Neural cell (in vitro differentiated cells): ENCODE measurements around the gene TRAPPC6A. TPM values are rescaled to one million over a fixed set of nuclear protein-coding genes. Genes with fewer than 3 reads are reported as not detected.

ENCODE experiments used
- H2AFZ ChIP-seq: fragments of 200-600, 300-800 bp; sonication (generic), shearing (Covaris generic); 2 replicates; pipeline ENCODE4 v1.6.0; 2014; ENCODE audit warnings: low read depth, mild to moderate bottlenecking, antibody characterized with exemption, low read length, moderate library complexity
- H3F3A ChIP-seq: fragments of 200-600 bp; shearing (Covaris generic); 2 replicates; pipeline ENCODE4 v1.6.1; 2016; ENCODE audit warnings: mild to moderate bottlenecking, moderate library complexity, mixed read lengths, antibody characterized with exemption, low read length; ENCODE audit not compliant: insufficient read depth, poor library complexity, severe bottlenecking
- H3K27ac ChIP-seq: fragments of 200-600, 300-800 bp; sonication (generic), shearing (Covaris generic); 2 replicates; pipeline ENCODE4 v1.5.1; 2014; ENCODE audit warnings: mild to moderate bottlenecking, low read length, moderate library complexity
- H3K27me3 ChIP-seq: fragments of 300-800, 200-600 bp; sonication (generic), shearing (Covaris generic); 2 replicates; pipeline ENCODE4 v1.6.0; 2014; ENCODE audit warnings: mild to moderate bottlenecking, low read depth, low read length, moderate library complexity; ENCODE audit not compliant: insufficient read depth
- H3K36me3 ChIP-seq: fragments of 300-800, 200-600 bp; sonication (generic), shearing (Covaris generic); 2 replicates; pipeline ENCODE4 v1.5.1; 2014; ENCODE audit warnings: mild to moderate bottlenecking, antibody characterized with exemption, low read length, moderate library complexity; ENCODE audit not compliant: insufficient read depth
- H3K4me2 ChIP-seq: fragments of 300-800, 200-600 bp; sonication (generic), shearing (Covaris generic); 2 replicates; pipeline ENCODE4 v1.6.0; 2014; ENCODE audit warnings: mild to moderate bottlenecking, low read length
- H3K4me3 ChIP-seq: fragments of 300-800, 200-600 bp; sonication (generic), shearing (Covaris generic); 2 replicates; pipeline ENCODE4 v1.5.1; 2014; ENCODE audit warnings: mild to moderate bottlenecking, low read length, moderate library complexity
- H3K79me2 ChIP-seq: fragments of 200-600 bp; shearing (Covaris generic); replicated peaks from 2 replicates; pipeline ENCODE4 v1.6.0; 2014; ENCODE audit warnings: mild to moderate bottlenecking, low read length, moderate library complexity; ENCODE audit not compliant: insufficient read depth
- H3K9ac ChIP-seq: fragments of 300-800, 200-600 bp; sonication (generic), shearing (Covaris generic); 2 replicates; pipeline ENCODE4 v1.6.1; 2016; ENCODE audit warnings: mild to moderate bottlenecking, low read length, mixed read lengths
- H3K9me2 ChIP-seq: fragments of 200-600 bp; shearing (Covaris generic); 2 replicates; pipeline ENCODE4 v1.6.1; 2016; ENCODE audit warnings: mild to moderate bottlenecking, low read length, mixed read lengths; ENCODE audit not compliant: insufficient read depth
- H3K9me3 ChIP-seq: fragments of 200-600, 300-800 bp; sonication (generic), shearing (Covaris generic); 2 replicates; pipeline ENCODE4 v1.6.1; 2016; ENCODE audit warnings: mild to moderate bottlenecking, mixed run types, low read length, moderate library complexity, mixed read lengths
- H4K20me1 ChIP-seq: fragments of 200-600 bp; shearing (Covaris generic); 2 replicates; pipeline ENCODE4 v1.6.1; 2016; ENCODE audit warnings: mild to moderate bottlenecking, mixed run types; ENCODE audit not compliant: insufficient read depth
- EP300 ChIP-seq: fragments of 450-650 bp; conservative IDR thresholded peaks from 2 replicates; pipeline ENCODE4 v1.6.1; 2014; ENCODE audit warnings: antibody characterized with exemption, mild to moderate bottlenecking, moderate library complexity; ENCODE audit not compliant: poor library complexity, severe bottlenecking
- EZH2 ChIP-seq: fragments of 200-600, 300-800 bp; shearing (Covaris generic), sonication (generic); IDR thresholded peaks from 2 replicates; pipeline ENCODE4 v1.6.1; 2014; ENCODE audit warnings: antibody characterized with exemption, low read length, borderline replicate concordance, mild to moderate bottlenecking; ENCODE audit not compliant: insufficient read depth, poor library complexity, severe bottlenecking
- MXI1 ChIP-seq: fragments of 450-650 bp; conservative IDR thresholded peaks from 2 replicates; pipeline ENCODE4 v1.6.1; 2014; ENCODE audit warnings: antibody characterized with exemption, mild to moderate bottlenecking; ENCODE audit not compliant: poor library complexity, severe bottlenecking
- POLR2AphosphoS5 ChIP-seq: IDR thresholded peaks from 2 replicates; pipeline ENCODE4 v1.6.1; 2012
- RAD21 ChIP-seq: fragments of 450-650 bp; conservative IDR thresholded peaks from 2 replicates; pipeline ENCODE4 v1.6.1; 2014; ENCODE audit warnings: antibody characterized with exemption, mild to moderate bottlenecking, moderate library complexity
- SMC3 ChIP-seq: fragments of 450-650 bp; conservative IDR thresholded peaks from 2 replicates; pipeline ENCODE4 v1.6.1; 2014; ENCODE audit warnings: antibody characterized with exemption, mild to moderate bottlenecking, moderate library complexity; ENCODE audit not compliant: poor library complexity
- TAF1 ChIP-seq: IDR thresholded peaks from 2 replicates; pipeline ENCODE4 v1.6.1; 2012; ENCODE audit warnings: low read depth
- polyA plus RNA-seq: library from polyadenylated mRNA; depleted of rRNA; stranded (reverse); fragments of >200 nt; gene quantifications from 2 replicates; pipeline ENCODE4 v1.2.3, GENCODE V29; 2014
- TF ChIP-seq, protein P1 (sequence below): fragments of 450-650 bp; IDR thresholded peaks from 2 replicates; pipeline ENCODE4 v1.5.1; 2014; ENCODE audit warnings: antibody characterized with exemption, mild to moderate bottlenecking, moderate library complexity; ENCODE audit not compliant: poor library complexity, severe bottlenecking
- TF ChIP-seq, protein P2 (sequence below): IDR thresholded peaks from 2 replicates; pipeline ENCODE4 v1.6.1; 2012; ENCODE audit warnings: borderline replicate concordance

Gene TRAPPC6A
- polyA plus RNA-seq, 1 donor from 2014 or later: 48.5 TPM

DNA sequence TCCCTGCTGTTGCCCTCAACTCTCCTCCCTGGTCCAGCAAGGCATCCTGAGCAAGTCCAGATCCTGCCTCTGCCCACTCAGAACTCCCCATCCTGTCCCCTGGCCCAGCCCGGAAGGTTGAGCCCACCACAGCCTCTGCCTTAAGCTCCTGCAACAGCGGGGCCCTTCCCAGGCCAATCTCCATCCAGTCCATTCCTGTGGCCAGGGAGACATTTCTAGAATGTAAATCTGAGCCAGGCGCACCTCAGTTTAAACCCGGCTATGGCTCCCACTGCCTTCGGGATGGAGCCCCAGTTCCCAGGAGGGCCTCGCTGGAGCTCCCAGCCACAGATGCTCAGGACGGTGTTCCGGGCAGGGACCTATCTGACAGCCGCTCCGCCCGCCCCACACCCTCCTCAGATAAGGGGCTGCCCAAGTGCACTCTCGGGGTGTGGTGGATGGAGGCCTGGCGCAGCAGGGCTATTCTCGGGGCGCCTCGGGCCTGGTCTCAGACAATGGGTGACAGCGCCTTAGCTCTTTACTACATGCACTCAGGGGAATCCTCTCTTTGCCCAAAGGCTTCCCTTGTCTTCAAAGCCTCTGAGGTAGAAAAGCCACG lies 5.3 kb downstream of the TRAPPC6A start:
- no peak overlapping the region for H2AFZ ChIP-seq
- no peaks in the 10 kb centered on the region for H4K20me1 ChIP-seq
- TF ChIP-seq EP300 (no peak), RAD21 (no peak), POLR2AphosphoS5 (no peak), TAF1 (no peak)
- TF ChIP-seq, protein P1, sequence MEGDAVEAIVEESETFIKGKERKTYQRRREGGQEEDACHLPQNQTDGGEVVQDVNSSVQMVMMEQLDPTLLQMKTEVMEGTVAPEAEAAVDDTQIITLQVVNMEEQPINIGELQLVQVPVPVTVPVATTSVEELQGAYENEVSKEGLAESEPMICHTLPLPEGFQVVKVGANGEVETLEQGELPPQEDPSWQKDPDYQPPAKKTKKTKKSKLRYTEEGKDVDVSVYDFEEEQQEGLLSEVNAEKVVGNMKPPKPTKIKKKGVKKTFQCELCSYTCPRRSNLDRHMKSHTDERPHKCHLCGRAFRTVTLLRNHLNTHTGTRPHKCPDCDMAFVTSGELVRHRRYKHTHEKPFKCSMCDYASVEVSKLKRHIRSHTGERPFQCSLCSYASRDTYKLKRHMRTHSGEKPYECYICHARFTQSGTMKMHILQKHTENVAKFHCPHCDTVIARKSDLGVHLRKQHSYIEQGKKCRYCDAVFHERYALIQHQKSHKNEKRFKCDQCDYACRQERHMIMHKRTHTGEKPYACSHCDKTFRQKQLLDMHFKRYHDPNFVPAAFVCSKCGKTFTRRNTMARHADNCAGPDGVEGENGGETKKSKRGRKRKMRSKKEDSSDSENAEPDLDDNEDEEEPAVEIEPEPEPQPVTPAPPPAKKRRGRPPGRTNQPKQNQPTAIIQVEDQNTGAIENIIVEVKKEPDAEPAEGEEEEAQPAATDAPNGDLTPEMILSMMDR: no peak
- TF ChIP-seq, protein P2, sequence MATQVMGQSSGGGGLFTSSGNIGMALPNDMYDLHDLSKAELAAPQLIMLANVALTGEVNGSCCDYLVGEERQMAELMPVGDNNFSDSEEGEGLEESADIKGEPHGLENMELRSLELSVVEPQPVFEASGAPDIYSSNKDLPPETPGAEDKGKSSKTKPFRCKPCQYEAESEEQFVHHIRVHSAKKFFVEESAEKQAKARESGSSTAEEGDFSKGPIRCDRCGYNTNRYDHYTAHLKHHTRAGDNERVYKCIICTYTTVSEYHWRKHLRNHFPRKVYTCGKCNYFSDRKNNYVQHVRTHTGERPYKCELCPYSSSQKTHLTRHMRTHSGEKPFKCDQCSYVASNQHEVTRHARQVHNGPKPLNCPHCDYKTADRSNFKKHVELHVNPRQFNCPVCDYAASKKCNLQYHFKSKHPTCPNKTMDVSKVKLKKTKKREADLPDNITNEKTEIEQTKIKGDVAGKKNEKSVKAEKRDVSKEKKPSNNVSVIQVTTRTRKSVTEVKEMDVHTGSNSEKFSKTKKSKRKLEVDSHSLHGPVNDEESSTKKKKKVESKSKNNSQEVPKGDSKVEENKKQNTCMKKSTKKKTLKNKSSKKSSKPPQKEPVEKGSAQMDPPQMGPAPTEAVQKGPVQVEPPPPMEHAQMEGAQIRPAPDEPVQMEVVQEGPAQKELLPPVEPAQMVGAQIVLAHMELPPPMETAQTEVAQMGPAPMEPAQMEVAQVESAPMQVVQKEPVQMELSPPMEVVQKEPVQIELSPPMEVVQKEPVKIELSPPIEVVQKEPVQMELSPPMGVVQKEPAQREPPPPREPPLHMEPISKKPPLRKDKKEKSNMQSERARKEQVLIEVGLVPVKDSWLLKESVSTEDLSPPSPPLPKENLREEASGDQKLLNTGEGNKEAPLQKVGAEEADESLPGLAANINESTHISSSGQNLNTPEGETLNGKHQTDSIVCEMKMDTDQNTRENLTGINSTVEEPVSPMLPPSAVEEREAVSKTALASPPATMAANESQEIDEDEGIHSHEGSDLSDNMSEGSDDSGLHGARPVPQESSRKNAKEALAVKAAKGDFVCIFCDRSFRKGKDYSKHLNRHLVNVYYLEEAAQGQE: no peak
- no peaks in the 10 kb centered on the region for H3F3A ChIP-seq
- H3K4me2 ChIP-seq: no peak overlapping the region
- no peaks in the 10 kb centered on the region for H3K9me3 ChIP-seq
- no peaks in the 10 kb centered on the region for H3K27me3 ChIP-seq
- H3K79me2 ChIP-seq: no peaks in the 10 kb centered on the region
- H3K36me3 ChIP-seq: no peaks in the 10 kb centered on the region
- H3K9ac ChIP-seq: no peak overlapping the region
- H3K4me3 ChIP-seq: no peak overlapping the region
- H3K27ac ChIP-seq: no peak overlapping the region
- H3K9me2 ChIP-seq: no peaks in the 10 kb centered on the region

DNA sequence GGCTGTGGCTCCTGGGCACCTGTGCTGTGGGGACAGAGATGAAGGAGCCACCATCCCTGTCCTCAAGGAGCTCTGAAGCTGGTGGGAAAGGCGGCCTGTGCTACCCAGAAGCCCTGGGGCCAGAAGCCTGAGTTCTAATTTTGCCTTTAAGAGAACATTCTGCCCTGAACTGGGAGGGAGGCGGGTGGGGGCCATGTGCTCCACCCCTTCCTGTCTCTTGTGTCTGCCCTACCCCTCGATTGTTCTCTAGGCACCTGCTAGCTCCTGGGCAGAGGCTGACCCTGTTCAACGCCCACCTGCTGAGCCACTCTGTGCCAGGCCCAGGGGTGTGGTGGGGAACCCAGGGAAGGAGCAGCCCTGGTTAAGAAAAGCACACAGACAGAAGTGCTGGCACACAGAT lies 5.9 kb downstream of the TRAPPC6A start:
- H3K9me2 ChIP-seq: no peaks in the 10 kb centered on the region
- H3K9ac ChIP-seq: no peak overlapping the region
- H3K27me3 ChIP-seq: no peaks in the 10 kb centered on the region
- no peak overlapping the region for H2AFZ ChIP-seq
- no peak overlapping the region for H3K4me3 ChIP-seq
- TF ChIP-seq TAF1 (no peak), SMC3 (no peak), EZH2 (no peak), EP300 (no peak), MXI1 (no peak), RAD21 (no peak), POLR2AphosphoS5 (no peak)
- TF ChIP-seq, protein P2: no peak
- TF ChIP-seq, protein P1: no peak
- no peaks in the 10 kb centered on the region for H4K20me1 ChIP-seq
- no peak overlapping the region for H3K27ac ChIP-seq
- H3K9me3 ChIP-seq: no peaks in the 10 kb centered on the region
- no peaks in the 10 kb centered on the region for H3K79me2 ChIP-seq
- no peaks in the 10 kb centered on the region for H3K36me3 ChIP-seq
- H3F3A ChIP-seq: no peaks in the 10 kb centered on the region
- H3K4me2 ChIP-seq: no peak overlapping the region
